HG03442 (cell line): ENCODE measurements around the gene CELSR1.
"Not testable (repeated sequence)": the region's sequence is repeated elsewhere in the genome, so short reads cannot be mapped to it uniquely, and the experiment has no call there.

ENCODE experiments used
- ATAC-seq: cut with Tn5 transposase; IDR thresholded peaks from one replicate; pipeline ENCODE4 v1.9.1; 2021; ENCODE audit warnings: mild to moderate bottlenecking, moderate library complexity; ENCODE audit not compliant: unreplicated experiment

The CELSR1 gene

GRCh38 chr22:46516112-46516487, 21.3 kb downstream of the CELSR1 start:
- ATAC-seq: not testable (repeated sequence)

GRCh38 chr22:46515208-46516111, 22.0 kb downstream of the CELSR1 start:
- no peak for ATAC-seq

- ATAC-seq: no peak
These were observed 22.7 kb downstream of the CELSR1 start for GRCh38 chr22:46514592-46515207.

- ATAC-seq: no peak
These were observed 23.4 kb downstream of the CELSR1 start for GRCh38 chr22:46513908-46514550.

GRCh38 chr22:46512683-46513082, 24.7 kb downstream of the CELSR1 start:
- ATAC-seq: no peak

GRCh38 chr22:46512039-46512370, 25.4 kb downstream of the CELSR1 start:
- no peak for ATAC-seq

GRCh38 chr22:46511151-46512038, 26.0 kb downstream of the CELSR1 start:
- no peak for ATAC-seq

GRCh38 chr22:46509416-46510089, 27.9 kb downstream of the CELSR1 start:
- ATAC-seq: no peak

GRCh38 chr22:46508491-46508999, 28.9 kb downstream of the CELSR1 start:
- no peak for ATAC-seq

- no peak for ATAC-seq
These were observed 29.7 kb downstream of the CELSR1 start for GRCh38 chr22:46507451-46508425.

GRCh38 chr22:46504584-46504983, 32.8 kb downstream of the CELSR1 start:
- ATAC-seq: no peak

- ATAC-seq: no peak
These were observed 34.8 kb downstream of the CELSR1 start for GRCh38 chr22:46502440-46503175.

- ATAC-seq: no peak
These were observed 35.7 kb downstream of the CELSR1 start for GRCh38 chr22:46501701-46502100.

GRCh38 chr22:46501265-46501664, 36.2 kb downstream of the CELSR1 start:
- not testable (repeated sequence) for ATAC-seq

- no peak for ATAC-seq
These were observed 37.2 kb downstream of the CELSR1 start for GRCh38 chr22:46500201-46500600.

GRCh38 chr22:46499805-46500189, 37.6 kb downstream of the CELSR1 start:
- ATAC-seq: no peak

GRCh38 chr22:46491946-46492345, 45.5 kb downstream of the CELSR1 start:
- ATAC-seq: no peak

GRCh38 chr22:46490538-46490937, 46.9 kb downstream of the CELSR1 start:
- no peak for ATAC-seq
